HG03439 (cell line): ENCODE measurements around the gene ZNF469.
"Not testable (repeated sequence)": the region's sequence is repeated elsewhere in the genome, so short reads cannot be mapped to it uniquely, and the experiment has no call there.

Experiments
- ATAC-seq: cut with Tn5 transposase; IDR thresholded peaks from one replicate; pipeline ENCODE4 v1.9.1; 2021; ENCODE audit warnings: mild to moderate bottlenecking, moderate library complexity; ENCODE audit not compliant: unreplicated experiment

ZNF469 gene

DNA sequence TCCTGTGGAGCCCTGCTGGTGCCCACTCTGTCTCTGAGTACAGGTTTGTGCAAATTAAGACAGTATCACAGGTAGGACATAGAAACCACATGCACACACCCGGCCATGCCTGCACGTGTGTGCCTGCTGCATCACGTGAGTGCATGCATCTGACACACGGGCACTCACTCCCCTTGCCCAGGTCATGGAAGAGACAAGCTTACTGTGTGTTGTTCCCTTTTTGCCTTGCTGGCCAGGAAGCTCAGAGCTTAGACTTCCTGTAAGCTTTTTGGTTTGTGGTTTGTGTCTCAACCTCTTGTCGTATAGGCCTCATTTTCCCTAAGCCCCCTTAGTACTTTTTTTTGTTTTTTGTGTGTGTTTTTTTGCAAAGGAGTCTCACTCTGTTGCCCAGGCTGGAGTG is 25.0 kb downstream of the ZNF469 start:
- ATAC-seq: no peak

DNA sequence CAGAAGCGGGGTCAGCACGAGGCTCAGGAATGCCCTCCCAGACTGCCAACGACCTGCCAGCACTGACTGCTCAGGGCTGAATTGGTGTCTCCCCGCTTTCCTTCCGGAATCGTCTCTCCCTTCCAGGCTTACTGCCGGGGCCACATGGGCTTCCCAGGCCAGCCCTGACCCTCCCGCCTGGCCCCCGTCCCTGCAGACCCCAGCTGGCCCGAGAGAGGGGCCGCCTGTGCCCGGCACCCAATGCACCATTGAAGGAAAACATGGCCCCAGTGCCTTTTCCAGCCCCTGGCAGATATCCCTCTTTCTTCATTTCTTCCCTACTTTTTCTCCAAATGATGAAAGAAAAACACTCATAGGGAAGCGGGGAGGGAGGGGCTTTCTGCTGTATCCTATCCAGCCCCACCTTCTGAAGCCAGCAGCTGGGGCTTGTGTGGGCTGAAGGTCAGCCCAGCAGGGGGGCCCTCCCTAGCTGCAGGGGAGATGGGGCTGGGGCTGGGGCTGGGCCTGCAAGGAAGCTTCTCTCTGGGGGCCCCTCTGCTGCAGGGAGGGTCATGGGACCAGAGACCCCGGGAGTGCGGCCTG is 25.9 kb downstream of the ZNF469 start:
- ATAC-seq: no peak

DNA sequence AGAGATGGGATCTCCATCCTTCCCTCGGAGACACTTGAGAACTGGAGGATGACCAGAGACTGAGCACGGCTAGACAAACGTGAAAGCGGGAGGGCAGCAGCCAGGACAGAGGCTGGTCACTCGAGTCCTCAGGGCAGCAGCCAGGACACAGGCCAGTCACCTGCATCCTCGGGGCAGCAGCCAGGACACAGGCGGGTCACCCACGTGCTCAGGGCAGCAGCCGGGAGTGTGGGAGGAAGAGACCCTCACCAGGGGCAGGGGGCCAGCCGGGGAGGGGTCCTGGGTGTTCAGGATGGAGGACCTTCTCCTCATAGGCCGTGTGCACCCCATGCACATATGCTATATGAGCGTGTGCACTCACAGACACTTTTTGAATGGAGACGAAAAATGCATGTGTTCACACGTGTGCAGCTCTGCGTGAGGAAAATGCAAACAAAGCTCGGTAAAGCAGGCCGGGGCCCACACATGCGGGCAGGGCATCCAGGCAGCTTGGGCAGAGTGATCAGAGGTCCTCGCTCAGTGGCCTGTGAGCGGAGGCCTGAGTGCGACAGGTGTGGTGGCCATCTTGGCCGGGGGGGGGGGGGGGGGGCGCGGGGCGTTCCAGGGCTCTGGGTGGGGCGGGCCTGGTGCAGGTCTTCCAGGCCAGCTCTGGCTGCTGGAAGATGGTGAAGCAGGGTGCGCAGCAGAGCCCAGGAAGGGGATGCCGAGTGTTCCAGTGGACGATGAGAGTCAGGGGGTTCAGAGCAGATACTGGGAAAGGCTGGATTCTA is 26.7 kb downstream of the ZNF469 start:
- no peak for ATAC-seq

DNA sequence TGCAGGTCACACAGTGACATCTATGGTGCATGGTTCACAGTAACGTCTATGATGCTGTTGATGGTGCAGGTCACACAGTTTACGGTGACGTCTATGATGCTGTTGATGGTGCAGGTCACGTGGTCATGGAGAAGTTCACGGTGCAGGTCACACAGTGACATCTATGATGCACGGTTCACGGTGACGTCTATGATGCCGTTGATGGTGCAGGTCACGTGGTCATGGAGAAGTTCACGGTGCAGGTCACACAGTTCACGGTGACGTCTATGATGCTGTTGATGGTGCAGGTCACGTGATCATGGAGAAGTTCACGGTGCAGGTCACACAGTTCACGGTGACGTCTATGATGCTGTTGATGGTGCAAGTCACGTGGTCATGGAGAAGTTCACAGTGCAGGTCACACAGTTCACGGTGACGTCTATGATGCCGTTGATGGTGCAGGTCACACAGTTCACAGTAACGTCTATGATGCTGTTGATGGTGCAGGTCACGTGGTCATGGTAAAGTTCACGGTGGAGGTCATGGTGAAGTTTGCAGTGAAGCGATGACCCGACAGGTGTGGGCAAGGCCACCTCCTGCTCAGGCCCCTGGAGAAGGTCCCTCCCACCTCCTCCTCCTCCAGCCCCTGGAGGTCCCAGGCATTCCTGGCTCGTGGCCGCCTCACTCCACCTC is 27.7 kb downstream of the ZNF469 start:
- not testable (repeated sequence) for ATAC-seq

DNA sequence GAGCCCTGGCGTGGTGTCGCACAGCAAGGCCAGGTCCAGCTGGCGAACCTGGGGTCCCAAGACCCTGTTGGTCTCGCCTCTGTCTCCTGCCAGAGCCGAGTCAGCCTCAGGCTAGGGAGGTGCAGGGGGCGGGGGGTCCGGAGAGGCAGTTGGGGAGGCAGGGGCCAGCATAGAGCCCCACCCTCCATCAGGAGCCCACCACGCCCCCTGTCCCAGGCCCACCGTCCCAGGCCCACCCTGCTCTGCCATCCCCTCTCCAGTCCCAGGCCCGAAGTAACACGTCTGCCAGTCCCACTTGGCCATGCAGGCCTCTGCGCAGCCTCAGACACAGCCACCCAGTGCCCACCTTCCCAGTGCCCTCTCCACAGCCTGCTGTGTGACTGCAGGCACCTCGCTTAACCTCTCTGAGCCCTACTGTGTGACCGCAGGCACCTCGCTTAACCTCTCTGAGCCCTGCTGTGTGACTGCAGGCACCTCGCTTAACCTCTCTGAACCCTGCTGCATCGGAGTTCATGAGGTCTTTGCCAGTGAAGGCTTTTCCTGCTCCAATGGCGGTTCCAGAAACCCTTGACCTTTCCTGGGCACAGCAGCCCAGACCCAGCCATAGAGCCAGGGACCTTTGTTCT is 29.3 kb downstream of the ZNF469 start:
- ATAC-seq: no peak

DNA sequence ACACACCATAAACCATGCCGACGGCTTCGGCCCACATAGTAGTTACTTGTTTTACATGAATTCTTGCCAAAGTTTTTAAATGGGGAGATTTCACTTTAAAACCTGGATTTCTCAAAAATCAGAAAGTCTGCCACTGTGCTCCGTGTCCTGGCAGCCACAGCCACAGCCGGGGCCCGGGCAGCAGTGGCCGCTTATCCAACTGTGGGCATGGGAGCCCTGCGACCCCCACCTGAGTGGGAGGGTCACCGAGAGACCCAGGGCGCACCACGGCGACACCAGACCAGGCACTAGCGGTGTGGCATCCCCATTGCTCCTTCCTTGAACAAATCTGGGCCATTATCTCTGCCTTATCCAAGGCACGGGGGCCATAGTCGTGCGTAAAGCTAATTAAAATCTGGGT is 30.0 kb downstream of the ZNF469 start:
- no peak for ATAC-seq

DNA sequence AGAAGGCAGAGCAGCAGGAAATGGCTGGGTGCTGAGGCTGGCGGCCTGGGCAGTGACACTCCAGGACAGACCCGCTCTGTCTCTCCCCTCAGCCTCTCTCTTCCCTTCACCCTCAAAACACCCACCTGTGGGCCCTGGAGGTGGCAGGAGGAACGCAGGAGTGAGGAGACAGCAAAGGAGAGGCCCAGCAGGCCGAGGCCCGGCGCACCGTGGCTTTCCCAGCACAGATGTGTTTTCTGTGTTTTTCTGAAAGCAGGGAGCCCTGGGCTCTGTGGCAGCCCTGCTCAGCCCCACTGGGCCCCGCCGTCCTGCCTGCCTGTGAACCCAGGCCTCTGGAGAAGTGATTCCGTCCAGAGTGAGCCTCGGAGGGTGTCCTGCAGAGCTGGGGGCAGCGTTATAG is 30.5 kb downstream of the ZNF469 start:
- ATAC-seq: no peak

DNA sequence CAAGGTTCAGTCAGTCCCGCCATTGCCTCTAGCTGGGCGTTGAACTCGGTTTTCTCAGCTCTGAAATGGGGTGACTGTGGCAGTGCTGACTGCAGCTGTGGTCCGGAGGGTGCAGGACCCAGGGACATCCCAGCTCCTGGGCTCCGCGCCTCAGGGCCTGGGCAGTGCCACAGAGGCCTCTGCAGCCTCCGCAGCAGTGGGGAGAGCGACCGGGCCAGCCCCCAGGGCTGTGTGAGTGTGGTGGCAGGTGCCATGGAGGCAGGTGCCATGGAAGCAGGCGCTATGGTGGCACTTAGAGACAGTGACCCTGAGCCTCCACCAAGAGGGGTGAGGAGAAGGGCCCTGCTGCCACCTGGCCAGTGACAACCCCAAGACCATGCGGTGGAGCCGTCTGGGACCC is 30.9 kb downstream of the ZNF469 start:
- ATAC-seq: no peak

DNA sequence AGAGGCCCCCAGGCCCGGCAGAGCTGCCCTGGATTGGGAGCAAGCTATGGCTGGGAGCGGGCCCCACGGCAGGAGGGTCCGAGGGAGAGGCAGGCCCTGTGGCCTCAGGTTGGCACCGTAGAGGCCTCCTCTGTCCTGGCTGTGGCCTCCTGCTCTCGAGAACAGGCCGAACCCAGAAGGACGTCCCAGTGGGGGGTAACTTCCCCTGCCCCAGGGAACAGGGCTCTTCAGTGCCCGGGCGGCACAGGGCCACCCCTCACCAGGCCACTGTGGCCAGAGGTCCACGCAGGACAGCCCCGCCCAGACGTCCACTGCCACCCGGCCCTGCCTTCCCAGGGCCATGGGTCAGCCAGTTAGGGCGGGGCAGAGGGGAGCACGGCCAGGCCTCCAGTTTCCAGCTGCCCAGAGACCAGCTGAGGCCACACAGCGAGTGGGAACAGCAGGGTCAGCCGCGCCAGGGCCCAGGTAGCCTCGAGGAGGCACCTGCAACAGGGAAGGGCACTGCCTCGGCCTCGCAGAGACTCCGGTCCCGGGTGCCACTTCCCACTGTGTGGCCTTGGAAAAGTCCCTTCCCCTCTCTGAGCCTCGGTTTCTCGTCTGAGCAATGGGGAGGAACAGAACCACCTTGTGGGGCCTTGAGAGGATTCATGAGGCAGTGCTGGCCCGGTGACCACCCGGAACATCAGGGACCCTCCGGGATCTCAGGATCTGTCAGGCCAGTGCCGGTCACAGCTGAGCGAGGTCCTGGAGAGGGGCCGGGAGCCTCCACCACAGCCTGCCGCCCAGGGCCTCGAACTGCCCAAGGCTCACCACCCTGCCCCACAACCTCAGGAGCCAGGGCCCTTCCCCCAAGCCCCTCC is 32.0 kb downstream of the ZNF469 start:
- no peak for ATAC-seq

DNA sequence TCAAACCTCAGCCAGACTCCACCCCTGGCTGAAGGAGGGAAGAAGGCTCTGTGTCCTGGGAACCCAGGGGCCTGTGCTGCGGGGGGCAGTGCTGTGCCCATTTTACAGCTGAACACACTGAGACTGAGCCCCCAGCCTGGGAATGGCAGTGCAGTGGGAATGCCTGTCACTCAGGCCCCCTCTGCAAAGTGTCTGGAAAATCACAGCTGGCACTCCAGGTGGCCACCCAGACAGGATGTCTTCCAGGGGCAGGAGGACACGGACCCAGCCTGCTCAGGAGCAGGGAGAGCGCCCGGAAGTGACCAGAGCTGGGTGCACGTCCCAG is 32.6 kb downstream of the ZNF469 start:
- no peak for ATAC-seq

DNA sequence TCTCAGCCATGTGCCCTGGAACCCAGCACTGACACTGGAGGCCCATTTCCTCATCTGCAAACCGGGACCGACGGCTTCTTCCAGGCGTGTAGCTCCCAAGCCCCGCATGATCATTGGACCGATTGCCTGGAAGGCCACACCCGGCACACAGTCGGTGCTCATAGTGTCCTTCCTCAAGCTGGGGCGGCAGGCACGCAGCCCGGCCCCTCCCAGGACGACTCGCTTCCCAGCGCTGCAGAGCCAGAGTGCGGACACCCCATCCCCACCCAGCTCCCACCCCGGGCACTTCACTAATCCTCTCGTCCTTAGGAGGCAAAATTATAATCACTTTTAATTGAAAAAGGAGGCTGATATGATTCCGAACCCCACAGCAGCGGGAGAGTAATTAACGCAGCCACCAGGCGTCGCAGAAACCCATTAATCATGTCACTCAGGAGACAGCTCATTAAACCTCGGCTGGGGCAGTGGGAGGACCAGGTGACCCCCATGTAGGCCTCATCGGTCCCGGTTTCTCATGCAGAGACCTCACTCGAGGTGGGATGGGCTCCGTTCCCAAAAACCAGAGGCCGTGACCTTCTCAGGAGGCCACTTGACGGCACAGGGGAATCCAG is 33.1 kb downstream of the ZNF469 start:
- no peak for ATAC-seq

DNA sequence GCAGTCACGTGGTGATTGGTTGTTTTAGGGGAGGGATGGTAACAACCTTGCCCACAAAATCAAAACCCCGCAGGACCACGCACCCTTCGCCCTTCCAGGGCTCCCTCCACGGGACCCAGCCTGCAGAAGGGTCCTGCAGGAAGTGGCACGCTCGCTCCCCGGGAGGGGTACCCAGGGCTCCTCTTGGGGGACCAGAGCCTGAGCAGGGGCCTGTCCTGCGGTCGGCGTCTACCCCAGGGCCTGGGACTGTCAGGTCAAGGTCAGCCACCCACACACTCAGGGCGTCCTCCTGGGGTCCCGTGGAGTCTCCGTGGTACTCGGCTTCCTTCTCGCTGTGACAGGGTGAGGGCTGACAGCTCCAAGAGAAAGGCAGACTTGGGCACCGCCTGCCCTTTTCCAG is 33.9 kb downstream of the ZNF469 start:
- no peak for ATAC-seq

DNA sequence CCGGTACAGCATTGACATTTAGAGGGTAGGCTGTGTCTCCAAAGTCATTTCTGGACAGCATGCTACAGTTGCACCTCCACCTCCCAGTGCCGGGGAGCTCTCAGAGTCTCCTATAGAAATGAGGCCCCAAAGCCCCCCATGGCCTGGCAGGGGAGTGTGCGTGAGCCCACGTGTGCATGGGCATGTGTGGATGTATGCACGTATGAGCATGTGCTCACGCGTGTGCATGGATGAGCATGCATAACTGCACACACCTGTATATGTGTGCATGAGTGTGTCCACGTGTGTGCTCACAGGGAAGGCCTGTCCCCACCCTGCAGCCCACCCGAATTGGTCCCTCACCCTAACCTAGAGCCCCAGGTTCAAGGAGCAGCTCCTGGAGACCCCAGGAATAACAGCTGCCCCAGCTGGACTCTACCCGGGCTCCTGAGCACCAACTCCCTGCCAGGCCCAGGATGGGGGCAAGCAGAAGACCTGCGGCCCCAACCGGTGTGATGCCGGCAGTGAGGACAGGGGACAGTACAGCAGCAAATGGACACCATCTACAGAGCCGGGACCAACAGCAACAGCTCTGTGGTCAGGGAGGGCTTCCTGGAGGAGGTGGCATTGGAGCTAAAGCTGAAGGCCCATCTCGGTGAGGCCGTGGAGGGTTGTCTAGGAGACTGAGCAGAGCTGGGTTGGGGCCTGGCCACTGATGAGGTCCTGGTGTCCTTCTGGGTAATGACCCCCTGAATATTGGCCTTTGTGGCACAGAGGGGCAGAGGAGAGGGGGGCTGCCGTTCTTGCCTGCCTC is 35.1 kb downstream of the ZNF469 start:
- no peak for ATAC-seq

DNA sequence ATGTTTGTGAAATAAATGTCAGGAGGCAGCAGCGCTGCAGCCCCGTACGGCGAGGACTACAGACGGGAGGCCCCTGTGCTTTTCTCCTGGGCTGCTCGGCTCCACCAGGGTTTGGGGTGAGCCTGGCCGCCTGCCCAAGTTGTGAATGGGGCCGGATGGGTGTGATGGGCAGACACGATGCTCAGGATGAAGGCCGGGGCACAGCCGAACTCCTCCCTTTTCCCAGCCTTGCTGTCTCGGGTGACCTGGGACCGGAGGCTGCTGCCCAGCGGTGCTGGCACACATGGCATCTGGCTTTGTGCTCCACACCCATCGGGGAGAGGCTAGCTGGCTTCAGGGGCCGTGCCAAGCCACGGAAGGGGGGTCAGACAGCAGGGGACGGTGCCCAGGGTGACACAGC is 36.1 kb downstream of the ZNF469 start:
- ATAC-seq: no peak

DNA sequence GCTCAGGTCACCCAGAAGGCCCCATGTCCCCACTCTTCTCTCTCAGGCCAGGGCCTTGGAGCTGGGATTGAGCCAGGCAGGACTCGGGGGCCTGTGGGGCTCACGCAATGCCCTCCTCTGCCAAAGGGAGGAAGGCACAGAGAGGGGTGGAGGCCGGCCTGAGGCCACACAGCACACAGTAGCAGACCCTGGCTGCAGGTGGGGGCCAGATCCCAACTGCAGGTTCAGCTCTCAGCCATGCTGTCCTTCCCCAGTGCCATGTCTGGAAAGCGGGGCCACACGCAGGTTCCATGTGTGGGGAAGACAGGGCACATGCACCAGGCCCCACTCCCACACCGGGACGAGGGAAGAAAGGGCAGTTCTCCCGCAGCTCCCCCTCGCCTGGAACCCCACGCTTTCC is 37.0 kb downstream of the ZNF469 start:
- ATAC-seq: no peak

DNA sequence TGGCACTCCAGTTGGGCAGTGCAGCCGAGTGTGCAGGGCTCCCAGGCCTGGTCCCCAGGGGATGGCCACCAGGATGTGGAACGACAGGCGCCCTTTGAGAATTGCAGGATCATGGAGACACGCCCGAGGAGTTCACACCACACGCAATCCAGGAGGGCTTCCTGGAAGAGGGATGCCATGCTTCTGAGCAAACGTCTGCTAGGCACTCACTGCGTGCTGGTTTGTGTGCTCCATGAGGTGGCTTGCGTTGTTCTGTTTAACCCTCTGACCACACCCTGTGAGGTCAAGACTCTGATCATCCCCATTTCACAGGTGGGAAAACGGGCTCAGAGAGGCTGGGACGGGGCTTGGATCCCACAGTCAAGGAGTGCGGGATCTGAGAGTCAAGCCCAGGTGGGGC is 37.7 kb downstream of the ZNF469 start:
- no peak for ATAC-seq

DNA sequence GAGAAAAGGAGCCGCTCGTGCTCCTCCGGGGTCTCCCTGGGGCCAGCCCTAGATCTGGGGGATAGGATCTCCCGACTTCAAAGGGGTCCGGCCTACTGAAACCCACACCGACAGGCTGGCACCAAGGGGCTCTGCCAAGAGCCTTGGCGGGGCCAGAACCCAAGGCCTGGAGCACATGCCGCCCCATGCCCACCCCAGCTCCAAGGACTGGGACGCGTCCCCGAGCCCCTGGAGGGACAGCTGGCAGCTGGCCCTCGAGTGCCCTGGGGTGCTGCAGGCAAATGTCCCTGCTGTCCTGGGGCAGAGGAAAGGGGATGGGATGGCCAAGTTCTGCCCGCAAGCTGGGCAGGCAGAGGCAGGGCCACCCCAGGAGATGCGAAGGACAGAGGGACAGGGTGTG is 38.5 kb downstream of the ZNF469 start:
- ATAC-seq: no peak

DNA sequence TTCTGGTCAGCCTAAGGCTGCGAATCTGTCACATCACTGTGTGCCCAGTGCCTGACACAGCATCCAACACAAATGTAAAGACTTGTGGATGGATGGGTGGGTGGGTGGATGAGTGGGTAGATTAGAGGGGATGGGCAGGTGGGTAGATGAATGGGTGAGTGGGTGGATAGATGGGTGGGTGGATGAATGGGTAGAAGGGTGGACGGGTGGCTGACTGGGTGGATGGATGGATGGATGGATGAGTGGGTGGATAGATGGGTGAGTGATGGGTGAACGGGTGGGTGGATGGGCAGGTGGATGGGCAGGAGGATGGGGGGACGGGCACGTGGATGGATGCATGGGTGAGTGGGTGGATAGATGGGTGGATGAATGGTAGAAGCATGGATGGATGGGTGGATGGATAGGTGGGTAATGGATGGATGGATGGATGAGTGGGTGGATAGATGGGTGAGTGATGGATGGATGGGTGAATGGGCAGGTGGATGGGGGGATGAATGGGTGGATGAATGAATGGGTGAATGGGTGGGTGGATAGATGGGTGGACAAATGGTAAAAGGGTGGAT is 39.2 kb downstream of the ZNF469 start:
- no peak for ATAC-seq

DNA sequence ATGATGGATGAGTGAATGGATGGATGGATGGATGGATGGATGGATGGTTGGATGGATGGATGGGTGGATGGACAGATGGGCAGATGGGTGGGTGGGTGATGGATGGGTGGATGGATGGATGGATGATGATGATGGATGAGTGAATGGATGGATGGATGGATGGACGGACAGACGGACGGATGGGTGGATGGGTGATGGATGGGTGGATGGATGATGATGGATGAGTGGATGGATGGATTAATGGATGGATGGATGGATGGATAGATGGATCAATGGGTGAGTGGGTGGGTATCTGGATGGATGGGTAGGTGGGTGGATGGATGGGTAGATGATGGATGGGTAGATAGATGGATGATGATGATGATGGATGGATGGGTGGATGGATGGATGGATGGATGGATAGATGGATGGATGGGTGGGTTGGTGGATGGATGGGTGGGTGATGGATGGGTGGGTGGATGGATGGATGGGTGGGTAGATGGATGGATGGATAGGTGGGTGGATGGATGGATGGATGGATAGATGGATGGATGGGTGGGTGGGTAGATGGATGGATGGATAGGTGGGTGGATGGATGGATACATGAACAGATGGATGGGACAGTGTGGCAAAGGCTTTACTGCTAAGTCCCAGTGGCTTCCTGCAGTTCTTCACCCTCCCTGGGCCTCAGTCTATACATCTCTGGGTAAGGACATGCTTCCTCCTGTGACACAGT is 40.1 kb downstream of the ZNF469 start:
- no peak for ATAC-seq
